GM21526 (cell line): ENCODE data around the gene B4GALT6.
A peak's percentile ranks its signal among the peaks of the same experiment; 100 is the strongest.

Experiments used
- ATAC-seq: cut with Tn5 transposase; IDR thresholded peaks from one replicate; pipeline ENCODE4 v1.9.1; 2021; ENCODE audit warnings: moderate library complexity; ENCODE audit not compliant: unreplicated experiment, low FRiP score

Gene B4GALT6

GRCh38 chr18:31636387-31636786 lies 48.0 kb downstream of the B4GALT6 start:
- no peak for ATAC-seq

DNA sequence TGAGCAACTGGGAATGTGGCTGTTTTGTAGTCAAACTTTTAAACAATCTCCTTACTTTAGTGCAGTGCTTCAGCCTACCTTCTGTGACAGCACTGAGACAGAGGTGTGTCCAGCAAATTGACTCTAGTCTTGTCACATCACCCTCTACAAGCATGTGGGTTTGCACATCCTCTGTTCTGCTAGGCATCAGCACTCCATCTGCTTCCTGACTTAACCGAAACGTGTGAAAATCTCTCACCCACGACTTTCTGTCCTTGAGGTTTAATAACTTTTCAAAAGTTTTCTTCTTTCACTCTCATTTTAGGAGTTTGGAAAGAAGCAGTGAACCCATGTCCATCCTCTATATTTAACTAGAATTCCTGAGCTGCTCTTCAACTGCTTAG lies 50.1 kb downstream of the B4GALT6 start:
- peak; percentile 97 for ATAC-seq

- peak; percentile 19 for ATAC-seq
Observed at GRCh38 chr18:31633392-31634330, 50.7 kb downstream of the B4GALT6 start.

GRCh38 chr18:31632356-31632755 lies 52.0 kb downstream of the B4GALT6 start:
- ATAC-seq: no peak

GRCh38 chr18:31631526-31631925 lies 52.9 kb downstream of the B4GALT6 start:
- ATAC-seq: no peak

DNA sequence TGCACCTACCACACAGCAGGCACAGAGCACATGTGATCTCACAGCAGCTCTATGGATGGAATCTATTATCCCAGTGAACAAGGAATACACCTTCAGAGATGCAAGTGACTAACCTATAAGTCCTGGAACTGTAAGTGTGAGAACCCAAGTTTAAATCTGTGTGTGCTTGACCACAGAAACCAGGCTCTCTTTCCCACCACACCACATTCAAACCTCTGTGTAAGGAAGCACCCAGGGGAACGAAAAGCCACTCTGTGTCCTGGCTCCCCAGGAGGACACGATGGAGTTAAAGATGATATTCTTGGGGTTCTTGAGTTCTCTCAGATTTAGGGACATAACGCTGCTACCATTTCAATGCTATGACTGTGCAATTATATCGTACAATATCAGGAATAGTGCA lies 53.8 kb downstream of the B4GALT6 start:
- no peak for ATAC-seq

- ATAC-seq: no peak
Observed at GRCh38 chr18:31626409-31626808, 58.0 kb downstream of the B4GALT6 start.

GRCh38 chr18:31624892-31625640 lies 59.3 kb downstream of the B4GALT6 start:
- no peak for ATAC-seq

DNA sequence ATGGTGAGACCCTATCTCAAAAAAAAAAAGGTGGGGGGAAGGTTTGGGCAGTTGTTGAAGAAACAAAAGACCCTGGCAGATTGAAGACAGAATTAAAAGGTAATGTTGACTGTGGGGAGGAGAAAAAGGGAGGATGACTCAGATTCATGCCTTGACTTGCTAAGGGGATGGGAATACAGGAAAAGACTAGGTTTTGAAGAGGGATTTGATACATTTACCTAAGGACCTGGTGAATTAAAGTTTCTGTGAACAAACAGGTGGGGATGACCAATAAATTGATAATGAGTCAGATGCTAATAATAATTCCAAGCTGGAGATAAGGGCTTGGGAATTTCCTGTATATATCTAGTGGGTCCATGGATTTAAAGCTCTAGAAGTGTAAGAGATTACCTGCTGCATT lies 65.1 kb downstream of the B4GALT6 start:
- ATAC-seq: no peak

DNA sequence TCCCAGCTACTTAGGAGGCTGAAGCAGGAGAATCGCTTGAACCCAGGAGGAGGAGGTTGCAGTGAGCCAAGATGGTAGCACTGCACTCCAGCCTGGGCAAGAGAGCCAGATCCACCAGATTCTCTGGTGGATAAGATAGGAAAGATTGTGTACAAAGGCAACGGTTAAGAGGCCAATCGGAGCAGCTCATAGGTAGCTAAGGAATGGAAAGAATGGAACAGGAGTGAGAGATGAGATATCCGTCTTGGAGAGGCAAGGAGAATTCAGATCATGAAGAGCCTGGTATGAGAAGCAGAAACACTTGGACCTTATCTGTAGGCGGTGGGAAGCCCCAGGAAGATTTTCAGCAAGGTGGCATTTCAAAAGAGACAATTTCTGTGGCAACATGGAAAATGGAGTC lies 65.6 kb downstream of the B4GALT6 start:
- ATAC-seq: no peak

- ATAC-seq: no peak
Observed at GRCh38 chr18:31617031-31617717, 67.2 kb downstream of the B4GALT6 start.

DNA sequence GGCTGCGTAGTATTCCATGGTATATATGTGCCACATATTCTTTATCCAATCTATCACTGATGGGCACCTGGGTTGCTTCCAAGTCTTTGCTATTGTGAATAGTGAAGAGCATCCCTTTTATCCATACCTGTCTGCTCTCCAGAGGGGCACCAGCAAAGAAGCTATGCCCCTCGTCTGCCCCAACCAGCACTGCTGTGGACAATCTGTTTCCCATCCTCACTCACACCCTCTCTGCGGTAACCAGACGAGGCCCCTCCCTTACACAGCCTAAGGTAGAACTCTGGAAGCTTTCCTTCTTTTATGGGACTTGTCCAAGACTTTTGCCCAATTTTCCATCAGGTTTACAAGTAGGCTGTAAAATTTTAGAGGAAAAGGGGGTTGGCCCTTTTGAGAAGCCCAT lies 67.8 kb downstream of the B4GALT6 start:
- ATAC-seq: no peak

DNA sequence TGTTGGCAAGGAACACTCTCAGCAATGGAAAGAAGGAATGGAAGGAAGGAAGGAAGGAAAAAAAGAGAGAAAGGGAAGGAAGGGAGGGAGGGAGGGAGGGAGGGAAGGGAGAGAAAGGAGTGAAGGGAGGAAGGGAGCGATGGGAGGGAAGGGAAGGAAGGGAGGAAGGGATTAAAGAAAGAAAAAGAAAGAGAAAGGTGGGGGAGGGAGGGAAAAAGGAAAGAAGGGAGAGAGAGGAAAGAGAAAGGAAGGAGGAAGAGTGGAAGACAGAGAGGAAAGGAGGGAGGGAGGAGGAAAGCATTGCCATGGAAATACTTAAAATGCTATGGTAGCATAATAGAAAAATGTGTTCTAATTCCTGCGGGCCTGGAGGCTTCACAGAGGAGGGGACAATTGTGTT lies 70.3 kb downstream of the B4GALT6 start:
- ATAC-seq: no peak

- ATAC-seq: no peak
Observed at GRCh38 chr18:31612124-31612523, 72.3 kb downstream of the B4GALT6 start.

- ATAC-seq: no peak
Observed at GRCh38 chr18:31611511-31611910, 72.9 kb downstream of the B4GALT6 start.

DNA sequence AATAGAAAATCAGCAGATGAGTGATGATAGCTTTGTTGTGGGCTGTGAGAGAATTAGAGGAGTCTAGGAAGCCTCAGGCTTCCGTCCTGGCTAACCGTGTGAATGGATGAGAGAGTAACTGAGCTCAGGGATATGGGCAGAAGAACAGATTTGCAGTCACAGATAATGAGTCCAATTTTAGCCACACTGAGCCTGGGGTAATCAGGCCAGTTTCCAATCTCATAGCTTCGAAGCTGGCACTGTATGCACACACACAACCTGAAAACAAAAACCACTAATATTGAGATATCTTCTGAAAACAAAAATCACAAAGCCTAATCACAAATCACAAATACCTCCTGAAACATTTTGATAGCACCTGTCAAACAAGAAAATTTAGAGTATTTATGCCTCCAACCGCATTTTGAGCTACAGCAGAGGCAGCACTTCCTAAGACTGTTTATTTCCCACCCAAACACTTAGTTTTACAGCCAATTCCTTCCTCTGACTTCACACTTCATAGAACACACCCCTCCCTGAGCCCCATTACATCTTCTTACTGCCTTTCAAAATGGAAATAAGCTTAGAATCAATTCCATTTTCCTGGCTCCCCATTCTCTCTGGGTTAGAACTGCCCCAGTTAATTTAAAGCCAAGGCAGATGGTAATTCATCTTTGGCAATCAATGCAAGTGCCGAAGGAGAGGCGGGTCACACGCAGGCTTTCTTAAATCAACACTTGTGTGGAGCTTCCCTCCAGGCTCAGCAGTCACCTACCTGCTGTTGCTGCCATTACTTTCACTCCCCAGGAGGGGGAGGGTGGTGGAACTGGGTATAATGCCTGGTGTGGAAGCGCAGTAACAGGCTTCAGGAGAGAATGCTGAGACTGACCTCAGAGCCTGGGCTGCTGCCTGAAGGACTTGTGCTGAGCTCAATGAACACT lies 73.8 kb downstream of the B4GALT6 start:
- ATAC-seq: no peak

DNA sequence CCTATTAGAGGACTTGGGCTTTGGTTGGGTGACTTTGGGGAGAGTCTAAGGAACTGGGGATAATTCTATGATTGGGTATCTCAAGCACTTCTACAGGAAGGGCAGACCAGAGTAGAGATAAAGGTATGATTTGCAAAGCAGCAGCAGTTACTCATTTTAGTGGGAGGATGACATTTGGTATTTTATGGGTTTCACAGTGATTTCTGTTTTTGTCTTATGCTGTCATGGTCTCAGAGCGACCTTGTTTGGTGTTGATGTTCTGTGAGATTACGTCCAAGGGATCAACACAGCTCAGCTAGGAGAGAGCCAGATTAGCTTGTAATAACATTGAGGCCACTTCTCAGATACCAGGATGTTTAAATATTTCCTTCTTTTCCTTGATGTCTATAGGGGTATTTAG lies 74.5 kb downstream of the B4GALT6 start:
- no peak for ATAC-seq

- no peak for ATAC-seq
Observed at GRCh38 chr18:31607384-31607783, 77.0 kb downstream of the B4GALT6 start.

- no peak for ATAC-seq
Observed at GRCh38 chr18:31606265-31606664, 78.1 kb downstream of the B4GALT6 start.

DNA sequence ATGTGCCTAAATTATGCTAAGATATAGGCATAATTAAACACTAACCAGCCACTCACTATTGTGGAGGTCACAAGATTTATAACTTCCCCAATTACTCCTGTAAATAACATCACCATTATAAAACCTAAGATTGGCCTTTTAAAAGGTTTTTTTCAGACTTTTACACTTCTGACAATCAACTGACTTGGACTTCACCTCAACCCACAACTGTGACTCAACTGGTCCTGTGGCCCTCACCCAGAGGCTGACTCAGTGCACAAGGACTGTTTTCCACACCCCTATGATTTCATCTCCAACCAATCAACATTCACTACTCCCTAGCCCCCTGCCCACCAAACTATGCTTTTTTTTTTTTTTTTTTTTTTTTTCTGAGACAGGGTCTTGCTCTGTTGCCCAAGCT lies 81.1 kb downstream of the B4GALT6 start:
- no peak for ATAC-seq
